ENCODE data around the gene MEGF11.

DNA sequence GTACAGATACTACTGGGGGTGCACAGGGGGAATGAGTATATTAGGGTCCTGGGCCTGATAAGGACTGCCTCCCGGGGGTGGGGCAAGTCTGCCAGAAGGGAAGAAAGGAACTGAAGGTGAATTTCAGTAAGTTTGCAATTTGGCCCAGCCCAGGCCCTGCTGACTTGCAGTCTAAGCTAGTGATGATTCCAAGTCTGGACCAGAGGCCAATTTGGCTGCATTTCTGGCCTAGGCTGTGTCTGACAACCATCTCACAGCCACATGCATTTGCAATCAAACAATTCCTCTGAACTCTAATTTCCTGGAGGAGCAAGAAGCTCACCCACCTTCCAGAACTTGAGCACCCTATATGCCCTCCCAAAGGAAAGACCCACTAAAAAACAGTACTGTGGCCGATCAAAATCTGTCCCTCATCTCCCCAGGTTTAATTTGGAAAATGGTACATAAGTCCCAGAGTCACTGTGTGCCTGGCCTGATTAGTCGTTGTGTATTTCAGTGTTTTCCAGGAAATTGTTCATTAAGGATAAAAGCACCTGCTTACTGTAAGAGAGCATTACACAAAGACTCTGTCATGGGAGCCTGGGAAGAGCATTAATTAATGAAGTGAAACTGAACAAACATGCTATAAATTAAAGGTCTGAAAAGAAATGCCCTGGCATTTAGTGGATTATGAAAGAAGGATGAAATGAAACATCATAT is 114.5 kb downstream of the MEGF11 start:
- TF ChIP-seq, protein P1, sequence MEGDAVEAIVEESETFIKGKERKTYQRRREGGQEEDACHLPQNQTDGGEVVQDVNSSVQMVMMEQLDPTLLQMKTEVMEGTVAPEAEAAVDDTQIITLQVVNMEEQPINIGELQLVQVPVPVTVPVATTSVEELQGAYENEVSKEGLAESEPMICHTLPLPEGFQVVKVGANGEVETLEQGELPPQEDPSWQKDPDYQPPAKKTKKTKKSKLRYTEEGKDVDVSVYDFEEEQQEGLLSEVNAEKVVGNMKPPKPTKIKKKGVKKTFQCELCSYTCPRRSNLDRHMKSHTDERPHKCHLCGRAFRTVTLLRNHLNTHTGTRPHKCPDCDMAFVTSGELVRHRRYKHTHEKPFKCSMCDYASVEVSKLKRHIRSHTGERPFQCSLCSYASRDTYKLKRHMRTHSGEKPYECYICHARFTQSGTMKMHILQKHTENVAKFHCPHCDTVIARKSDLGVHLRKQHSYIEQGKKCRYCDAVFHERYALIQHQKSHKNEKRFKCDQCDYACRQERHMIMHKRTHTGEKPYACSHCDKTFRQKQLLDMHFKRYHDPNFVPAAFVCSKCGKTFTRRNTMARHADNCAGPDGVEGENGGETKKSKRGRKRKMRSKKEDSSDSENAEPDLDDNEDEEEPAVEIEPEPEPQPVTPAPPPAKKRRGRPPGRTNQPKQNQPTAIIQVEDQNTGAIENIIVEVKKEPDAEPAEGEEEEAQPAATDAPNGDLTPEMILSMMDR (IDR thresholded peaks at IDR 0.05 in 2 of 3, conservative IDR thresholded peaks at IDR 0.05 in 1 of 3; ENCODE audit: borderline replicate concordance in 1 of 3, insufficient read depth in 1 of 3, low read depth in 2 of 3, low read length in 2 of 3), result no peak
- no peak for TF ChIP-seq EZH2 (IDR thresholded peaks at IDR 0.05)
- TF ChIP-seq, protein P2, sequence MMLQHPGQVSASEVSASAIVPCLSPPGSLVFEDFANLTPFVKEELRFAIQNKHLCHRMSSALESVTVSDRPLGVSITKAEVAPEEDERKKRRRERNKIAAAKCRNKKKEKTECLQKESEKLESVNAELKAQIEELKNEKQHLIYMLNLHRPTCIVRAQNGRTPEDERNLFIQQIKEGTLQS (IDR thresholded peaks at IDR 0.05), result no peak
- TF ChIP-seq RAD21 (IDR thresholded peaks at IDR 0.05; ENCODE audit: low read depth), result no peak
- TF ChIP-seq POLR2A (IDR thresholded peaks at IDR 0.05; ENCODE audit: borderline replicate concordance, extremely low read depth, insufficient read depth, insufficient read length), result no peak
- TF ChIP-seq YY1 (IDR thresholded peaks at IDR 0.05; ENCODE audit: extremely low read depth, insufficient replicate concordance, low read depth, low read length), result no peak
